Measurements from ENCODE around the gene SKIDA1.
A peak's percentile ranks its signal among the peaks of the same experiment; 100 is the strongest.

SKIDA1 gene

GRCh38 chr10:21517134-21518031, 8.1 kb downstream of the SKIDA1 start:
- ChIA-PET POLR2A (ENCODE audit: low non-redundant PET) (no interaction called here), CTCF (interaction anchor here (1.5 to 1.7 kb wide), 2 partner anchors 21 to 22 kb away, joined by 4 to 5 read pairs; no protein-coding TSS in a partner anchor)
- H3K27ac ChIP-seq = peak overlapping the region; percentile 92
- peak; percentile 41 for DNase-seq (ENCODE audit: low spot score)
- TF ChIP-seq CTCF (conservative IDR thresholded peaks at IDR 0.05; ENCODE audit: low read depth) = no peak

GRCh38 chr10:21516242-21517131, 9.0 kb downstream of the SKIDA1 start:
- CTCF ChIA-PET = interaction anchor here (0.5 to 1.7 kb wide), 3 partner anchors 21 to 344 kb away, joined by 3 to 7 read pairs (median 5); no protein-coding TSS in a partner anchor
- peak overlapping the region; percentile 92 for H3K27ac ChIP-seq
- POLR2A ChIA-PET (ENCODE audit: low non-redundant PET) = no interaction called here
- peak; percentile 38 for DNase-seq (ENCODE audit: low spot score)
- TF ChIP-seq CTCF (conservative IDR thresholded peaks at IDR 0.05; ENCODE audit: low read depth) = no peak

- CTCF ChIA-PET = interaction anchor here (0.5 to 1.7 kb wide), 2 partner anchors 20 to 180 kb away, joined by 5 to 7 read pairs; no protein-coding TSS in a partner anchor
- TF ChIP-seq CTCF (conservative IDR thresholded peaks at IDR 0.05; ENCODE audit: low read depth) = no peak
- DNase-seq (ENCODE audit: low spot score) = no peak
- peak overlapping the region; percentile 92 for H3K27ac ChIP-seq
- POLR2A ChIA-PET (ENCODE audit: low non-redundant PET) = no interaction called here
These were observed 9.9 kb downstream of the SKIDA1 start for GRCh38 chr10:21515361-21516241.

- no peak for TF ChIP-seq CTCF (conservative IDR thresholded peaks at IDR 0.05; ENCODE audit: low read depth)
- DNase-seq (ENCODE audit: low spot score) = no peak
- POLR2A ChIA-PET (ENCODE audit: low non-redundant PET) = no interaction called here
- H3K27ac ChIP-seq = no peak overlapping the region
- CTCF ChIA-PET = interaction anchor here (0.6 kb wide), 2 partner anchors 82 to 1473 kb away, joined by 5 read pairs; no protein-coding TSS in a partner anchor
These were observed 10.6 kb downstream of the SKIDA1 start for GRCh38 chr10:21514818-21515351.

GRCh38 chr10:21514129-21514817, 11.2 kb downstream of the SKIDA1 start:
- no peak for DNase-seq (ENCODE audit: low spot score)
- no peak overlapping the region for H3K27ac ChIP-seq
- ChIA-PET CTCF (interaction anchor here (0.6 kb wide), 3 partner anchors 15 to 1474 kb away, joined by 3 to 5 read pairs (median 5); no protein-coding TSS in a partner anchor), POLR2A (ENCODE audit: low non-redundant PET) (no interaction called here)
- no peak for TF ChIP-seq CTCF (conservative IDR thresholded peaks at IDR 0.05; ENCODE audit: low read depth)
